WTC11 (cell line): ENCODE measurements around the gene ADNP2. TPM values are rescaled to one million over a fixed set of nuclear protein-coding genes. Genes with fewer than 3 reads are reported as not detected.

ENCODE experiments used
- ATAC-seq: fragments of 200-7000 bp; cut with Tn5 transposase; 2 replicates; pipeline ENCODE4 v1.10.0; 2021; ENCODE audit warnings: mild to moderate bottlenecking, moderate library complexity
- CTCF ChIA-PET: fragments of 300-600 bp; sonication (Branson Sonifier 250); formaldehyde crosslinking; loops from one replicate; lab custom pipeline; 2021; ENCODE audit warnings: antibody characterized with exemption; lab: Charles Lee
- POLR2A ChIA-PET: fragments of 350-600 bp; sonication (Branson Sonifier 250); formaldehyde crosslinking; loops from one replicate; lab custom pipeline; 2021; ENCODE audit warnings: antibody characterized with exemption; lab: Charles Lee
- DNase-seq: peaks from one replicate; pipeline ENCODE4 v3.0.0; 2021; ENCODE audit warnings: low spot score
- H3K27ac Mint-ChIP-seq: 2 replicates; pipeline ENCODE4 v1.8.0; 2021; ENCODE audit warnings: mixed read lengths
- H3K27me3 Mint-ChIP-seq: 2 replicates; pipeline ENCODE4 v1.8.0; 2021; ENCODE audit warnings: low read depth, mild to moderate bottlenecking, moderate library complexity, mixed read lengths
- H3K36me3 Mint-ChIP-seq: 2 replicates; pipeline ENCODE4 v1.8.0; 2021; ENCODE audit warnings: mixed read lengths
- H3K4me1 Mint-ChIP-seq: 2 replicates; pipeline ENCODE4 v1.8.0; 2022; ENCODE audit warnings: mixed read lengths
- H3K4me3 Mint-ChIP-seq: 2 replicates; pipeline ENCODE4 v1.8.0; 2021; ENCODE audit warnings: mild to moderate bottlenecking, moderate library complexity, mixed read lengths
- H3K9me3 Mint-ChIP-seq: 2 replicates; pipeline ENCODE4 v1.8.0; 2021; ENCODE audit warnings: mixed read lengths
- AR ChIP-seq: fragments of 250-450 bp; sonication (Bioruptor Pico); IDR thresholded peaks from 2 replicates; pipeline ENCODE4 v1.9.0; 2021; ENCODE audit warnings: mild to moderate bottlenecking
- CBFB ChIP-seq: sonication (generic); formaldehyde crosslinking; IDR thresholded peaks from 2 replicates; pipeline ENCODE4 v1.8.1; 2022; ENCODE audit warnings: mild to moderate bottlenecking, low read depth, missing genetic modification reagents
- CDX4 ChIP-seq: fragments of 250-450 bp; sonication (Bioruptor Pico); IDR thresholded peaks from 2 replicates; pipeline ENCODE4 v1.9.0; 2021; ENCODE audit warnings: moderate library complexity, mild to moderate bottlenecking, inconsistent platforms, borderline replicate concordance
- CREM ChIP-seq: sonication (generic); formaldehyde crosslinking; IDR thresholded peaks from 2 replicates; pipeline ENCODE4 v1.8.1; 2022; ENCODE audit warnings: mild to moderate bottlenecking, missing genetic modification reagents, moderate library complexity
- E2F5 ChIP-seq: sonication (generic); formaldehyde crosslinking; IDR thresholded peaks from 2 replicates; pipeline ENCODE4 v1.8.1; 2022; ENCODE audit warnings: mild to moderate bottlenecking, moderate library complexity, missing genetic modification reagents
- NR1H2 ChIP-seq: sonication (generic); formaldehyde crosslinking; IDR thresholded peaks from 2 replicates; pipeline ENCODE4 v1.9.0; 2021; ENCODE audit warnings: mild to moderate bottlenecking, moderate library complexity, missing genetic modification reagents
- NR2C2 ChIP-seq: sonication (generic); formaldehyde crosslinking; IDR thresholded peaks from 2 replicates; pipeline ENCODE4 v1.8.0; 2022; ENCODE audit warnings: mild to moderate bottlenecking, missing genetic modification reagents
- OVOL2 ChIP-seq: fragments of 250-450 bp; sonication (Bioruptor Pico); IDR thresholded peaks from 2 replicates; pipeline ENCODE4 v1.9.0; 2021; ENCODE audit warnings: mild to moderate bottlenecking, borderline replicate concordance
- SP1 ChIP-seq: sonication (generic); formaldehyde crosslinking; conservative IDR thresholded peaks from 2 replicates; pipeline ENCODE4 v1.8.1; 2022; ENCODE audit warnings: missing genetic modification reagents
- TCF7 ChIP-seq: sonication (generic); formaldehyde crosslinking; IDR thresholded peaks from 2 replicates; pipeline ENCODE4 v1.8.0; 2022; ENCODE audit warnings: mild to moderate bottlenecking, low read depth, missing genetic modification reagents, moderate library complexity
- TEAD1 ChIP-seq: sonication (generic); formaldehyde crosslinking; IDR thresholded peaks from 2 replicates; pipeline ENCODE4 v1.8.0; 2022; ENCODE audit warnings: mild to moderate bottlenecking, missing genetic modification reagents
- TP53 ChIP-seq: sonication (generic); formaldehyde crosslinking; IDR thresholded peaks from 2 replicates; pipeline ENCODE4 v1.8.1; 2023; ENCODE audit warnings: mild to moderate bottlenecking, missing genetic modification reagents
- ZBTB43 ChIP-seq: sonication (generic); formaldehyde crosslinking; IDR thresholded peaks from 2 replicates; pipeline ENCODE4 v1.8.1; 2023; ENCODE audit warnings: mild to moderate bottlenecking, missing genetic modification reagents
- ZMAT4 ChIP-seq: fragments of 250-450 bp; sonication (Bioruptor Pico); IDR thresholded peaks from 2 replicates; pipeline ENCODE4 v1.9.0; 2021; ENCODE audit warnings: mild to moderate bottlenecking
- ZNF138 ChIP-seq: sonication (generic); formaldehyde crosslinking; conservative IDR thresholded peaks from 2 replicates; pipeline ENCODE4 v1.8.1; 2022; ENCODE audit warnings: mild to moderate bottlenecking, moderate library complexity, missing genetic modification reagents
- ZNF219 ChIP-seq: sonication (generic); formaldehyde crosslinking; IDR thresholded peaks from 2 replicates; pipeline ENCODE4 v1.8.0; 2023; ENCODE audit warnings: missing genetic modification reagents, mild to moderate bottlenecking, borderline replicate concordance
- ZNF416 ChIP-seq: fragments of 250-450 bp; sonication (Bioruptor Pico); IDR thresholded peaks from 2 replicates; pipeline ENCODE4 v1.9.0; 2021; ENCODE audit warnings: mild to moderate bottlenecking, inconsistent platforms
- total RNA-seq: library from RNA; stranded (reverse); gene quantifications from 3 replicates; pipeline ENCODE4 v1.2.3, GENCODE V29; 2021
- TF ChIP-seq, protein P1 (sequence below): sonication (generic); formaldehyde crosslinking; IDR thresholded peaks from 2 replicates; pipeline ENCODE4 v1.8.1; 2022; ENCODE audit warnings: low read depth, missing genetic modification reagents, borderline replicate concordance
- TF ChIP-seq, protein P2 (sequence below): sonication (generic); formaldehyde crosslinking; IDR thresholded peaks from 2 replicates; pipeline ENCODE4 v1.8.1; 2022; ENCODE audit warnings: missing genetic modification reagents, borderline replicate concordance
- TF ChIP-seq, protein P3 (sequence below): sonication (generic); formaldehyde crosslinking; IDR thresholded peaks from 2 replicates; pipeline ENCODE4 v1.8.1; 2022; ENCODE audit warnings: mild to moderate bottlenecking, missing genetic modification reagents, moderate library complexity, borderline replicate concordance

ADNP2 gene
- total RNA-seq, 1 experiment from 2014 or later: 56.0 TPM

GRCh38 chr18:80065705-80066104 is 43.4 kb upstream of the ADNP2 start (continued):
- TF ChIP-seq SP1: no peak
- TF ChIP-seq E2F5 (CRISPR knock-in tag): no peak
- TF ChIP-seq NR1H2: no peak

- H3K36me3 Mint-ChIP-seq: peaks cover 11% of the 10 kb centered on the region
- H3K27me3 Mint-ChIP-seq: no peaks in the 10 kb centered on the region
- ChIA-PET CTCF (no interaction called here), POLR2A (no interaction called here)
- no peaks in the 10 kb centered on the region for H3K4me1 Mint-ChIP-seq
- no peak for ATAC-seq
- H3K27ac Mint-ChIP-seq: peak overlapping the region; percentile 17; the same call in 1 of the 2 replicates
- H3K4me3 Mint-ChIP-seq: no peak overlapping the region
- TF ChIP-seq CBFB (CRISPR knock-in tag) (no peak), ZBTB43 (CRISPR knock-in tag) (no peak), TCF7 (CRISPR knock-in tag) (no peak), OVOL2 (CRISPR knock-in tag) (no peak), ZNF219 (CRISPR knock-in tag) (no peak), CREM (CRISPR knock-in tag) (no peak), ZMAT4 (CRISPR knock-in tag) (no peak), ZNF138 (CRISPR knock-in tag) (no peak), NR2C2 (CRISPR knock-in tag) (no peak)
- TF ChIP-seq, protein P1, sequence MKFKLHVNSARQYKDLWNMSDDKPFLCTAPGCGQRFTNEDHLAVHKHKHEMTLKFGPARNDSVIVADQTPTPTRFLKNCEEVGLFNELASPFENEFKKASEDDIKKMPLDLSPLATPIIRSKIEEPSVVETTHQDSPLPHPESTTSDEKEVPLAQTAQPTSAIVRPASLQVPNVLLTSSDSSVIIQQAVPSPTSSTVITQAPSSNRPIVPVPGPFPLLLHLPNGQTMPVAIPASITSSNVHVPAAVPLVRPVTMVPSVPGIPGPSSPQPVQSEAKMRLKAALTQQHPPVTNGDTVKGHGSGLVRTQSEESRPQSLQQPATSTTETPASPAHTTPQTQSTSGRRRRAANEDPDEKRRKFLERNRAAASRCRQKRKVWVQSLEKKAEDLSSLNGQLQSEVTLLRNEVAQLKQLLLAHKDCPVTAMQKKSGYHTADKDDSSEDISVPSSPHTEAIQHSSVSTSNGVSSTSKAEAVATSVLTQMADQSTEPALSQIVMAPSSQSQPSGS (CRISPR knock-in tag): no peak
- TF ChIP-seq, protein P2, sequence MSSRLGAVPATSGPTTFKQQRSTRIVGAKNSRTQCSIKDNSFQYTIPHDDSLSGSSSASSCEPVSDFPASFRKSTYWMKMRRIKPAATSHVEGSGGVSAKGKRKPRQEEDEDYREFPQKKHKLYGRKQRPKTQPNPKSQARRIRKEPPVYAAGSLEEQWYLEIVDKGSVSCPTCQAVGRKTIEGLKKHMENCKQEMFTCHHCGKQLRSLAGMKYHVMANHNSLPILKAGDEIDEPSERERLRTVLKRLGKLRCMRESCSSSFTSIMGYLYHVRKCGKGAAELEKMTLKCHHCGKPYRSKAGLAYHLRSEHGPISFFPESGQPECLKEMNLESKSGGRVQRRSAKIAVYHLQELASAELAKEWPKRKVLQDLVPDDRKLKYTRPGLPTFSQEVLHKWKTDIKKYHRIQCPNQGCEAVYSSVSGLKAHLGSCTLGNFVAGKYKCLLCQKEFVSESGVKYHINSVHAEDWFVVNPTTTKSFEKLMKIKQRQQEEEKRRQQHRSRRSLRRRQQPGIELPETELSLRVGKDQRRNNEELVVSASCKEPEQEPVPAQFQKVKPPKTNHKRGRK (CRISPR knock-in tag): no peak
- TF ChIP-seq, protein P3, sequence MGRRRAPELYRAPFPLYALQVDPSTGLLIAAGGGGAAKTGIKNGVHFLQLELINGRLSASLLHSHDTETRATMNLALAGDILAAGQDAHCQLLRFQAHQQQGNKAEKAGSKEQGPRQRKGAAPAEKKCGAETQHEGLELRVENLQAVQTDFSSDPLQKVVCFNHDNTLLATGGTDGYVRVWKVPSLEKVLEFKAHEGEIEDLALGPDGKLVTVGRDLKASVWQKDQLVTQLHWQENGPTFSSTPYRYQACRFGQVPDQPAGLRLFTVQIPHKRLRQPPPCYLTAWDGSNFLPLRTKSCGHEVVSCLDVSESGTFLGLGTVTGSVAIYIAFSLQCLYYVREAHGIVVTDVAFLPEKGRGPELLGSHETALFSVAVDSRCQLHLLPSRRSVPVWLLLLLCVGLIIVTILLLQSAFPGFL (CRISPR knock-in tag): no peak
- TF ChIP-seq, all 79 proteins: peak for 0
- H3K9me3 Mint-ChIP-seq: peaks cover 15% of the 10 kb centered on the region
- DNase-seq: no peak
These were observed 41.7 kb upstream of the ADNP2 start for GRCh38 chr18:80067321-80067720.

DNA sequence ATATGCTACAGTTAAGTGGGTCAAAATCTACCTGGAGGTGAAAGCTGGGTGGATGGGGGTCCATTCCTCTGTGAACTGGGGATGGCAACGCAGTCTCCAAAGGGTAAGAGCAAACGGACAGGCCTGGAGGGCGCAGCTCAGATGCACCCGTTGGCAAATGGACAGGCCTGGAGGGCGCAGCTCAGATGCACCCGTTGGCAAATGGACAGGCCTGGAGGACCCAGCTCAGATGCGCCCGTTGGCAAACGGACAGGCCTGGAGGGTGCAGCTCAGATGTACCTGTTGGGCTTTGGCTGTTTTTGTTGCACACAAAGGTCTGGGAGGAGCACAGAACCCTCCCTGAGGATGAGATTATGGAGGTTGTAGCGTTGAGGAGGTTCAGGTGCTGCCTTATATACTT is 41.2 kb upstream of the ADNP2 start:
- ChIA-PET CTCF (no interaction called here), POLR2A (no interaction called here)
- Mint-ChIP-seq H3K27me3 (no peaks in the 10 kb centered on the region), H3K36me3 (peaks cover 5% of the 10 kb centered on the region; the same call in 1 of the 2 replicates), H3K4me3 (no peak overlapping the region), H3K27ac (no peak overlapping the region), H3K4me1 (no peaks in the 10 kb centered on the region), H3K9me3 (peaks cover 10% of the 10 kb centered on the region)
- DNase-seq (no peak), ATAC-seq (no peak)
- TF ChIP-seq ZNF416 (CRISPR knock-in tag): no peak
- no peak for TF ChIP-seq AR
- TF ChIP-seq, protein P1 (CRISPR knock-in tag): no peak
- no peak for TF ChIP-seq TEAD1
- no peak for TF ChIP-seq CREM (CRISPR knock-in tag)
- no peak for TF ChIP-seq TP53 (CRISPR knock-in tag)
- no peak for TF ChIP-seq CDX4
